GM12875 (cell line): ENCODE measurements around the gene PHACTR2.

ENCODE experiments used
- H3K4me3 ChIP-seq: one replicate; pipeline ENCODE4 v1.5.1; 2011; ENCODE audit warnings: low read depth, low read length, control low read depth
- CTCF ChIP-seq: IDR thresholded peaks from 2 replicates; pipeline ENCODE4 v1.5.1; 2011; ENCODE audit warnings: low read depth, mild to moderate bottlenecking, control low read depth, inconsistent platforms, low read length, moderate library complexity, borderline replicate concordance; ENCODE audit not compliant: insufficient read depth

PHACTR2 gene

GRCh38 chr6:143695130-143695968 lies 17.6 kb downstream of the PHACTR2 start:
- H3K4me3 ChIP-seq: no peak overlapping the region
- no peak for TF ChIP-seq CTCF

GRCh38 chr6:143695969-143696663 lies 18.4 kb downstream of the PHACTR2 start:
- TF ChIP-seq CTCF: no peak
- H3K4me3 ChIP-seq: no peak overlapping the region

- H3K4me3 ChIP-seq: no peak overlapping the region
- TF ChIP-seq CTCF: no peak
Measured at GRCh38 chr6:143696664-143697000, 18.9 kb downstream of the PHACTR2 start.

- no peak overlapping the region for H3K4me3 ChIP-seq
- no peak for TF ChIP-seq CTCF
Measured at GRCh38 chr6:143697076-143697800, 19.5 kb downstream of the PHACTR2 start.

GRCh38 chr6:143698329-143698728 lies 20.6 kb downstream of the PHACTR2 start:
- TF ChIP-seq CTCF: no peak

GRCh38 chr6:143698759-143699429 lies 21.1 kb downstream of the PHACTR2 start:
- TF ChIP-seq CTCF: no peak
- H3K4me3 ChIP-seq: no peak overlapping the region

More at GRCh38 chr6:143698329-143698728, 20.6 kb downstream of the PHACTR2 start:
- H3K4me3 ChIP-seq: no peak overlapping the region
